Fibroblast of pulmonary artery (primary cell): ENCODE results near the gene ZDHHC12.

Source experiments
- DNase-seq: peaks from one replicate; pipeline ENCODE4 v3.0.0-alpha.2; 2010; ENCODE audit warnings: low read depth
- H3K4me3 ChIP-seq: replicated peaks from 2 replicates; pipeline ENCODE4 v1.5.1; 2011; ENCODE audit warnings: low read depth, mild to moderate bottlenecking, control low read depth, low read length, moderate library complexity
- TF ChIP-seq, protein P1 (sequence below): IDR thresholded peaks from 2 replicates; pipeline ENCODE4 v1.5.1; 2011; ENCODE audit warnings: mild to moderate bottlenecking, control low read depth, low read length, inconsistent platforms; ENCODE audit errors: missing control alignments

Gene ZDHHC12

DNA sequence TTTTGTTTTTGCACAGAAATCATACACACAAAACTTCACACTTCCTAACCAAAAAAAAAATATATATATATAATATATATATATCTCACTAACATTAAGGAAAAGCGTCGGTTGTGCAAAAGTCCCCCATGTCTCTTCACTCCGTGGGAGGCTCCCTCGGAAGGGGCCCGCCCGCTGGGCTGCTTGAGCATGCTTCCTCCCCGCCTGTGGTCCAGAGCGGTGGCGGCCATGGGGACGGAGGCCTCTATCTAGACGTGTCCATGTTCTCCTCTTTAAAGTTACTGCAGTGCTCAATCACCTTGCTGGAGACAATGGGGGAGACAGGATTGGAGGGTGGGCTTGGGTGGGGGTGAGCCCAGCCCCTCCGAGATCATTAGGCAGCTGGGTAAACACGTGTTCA is 7.2 kb upstream of the ZDHHC12 start:
- TF ChIP-seq, protein P1, sequence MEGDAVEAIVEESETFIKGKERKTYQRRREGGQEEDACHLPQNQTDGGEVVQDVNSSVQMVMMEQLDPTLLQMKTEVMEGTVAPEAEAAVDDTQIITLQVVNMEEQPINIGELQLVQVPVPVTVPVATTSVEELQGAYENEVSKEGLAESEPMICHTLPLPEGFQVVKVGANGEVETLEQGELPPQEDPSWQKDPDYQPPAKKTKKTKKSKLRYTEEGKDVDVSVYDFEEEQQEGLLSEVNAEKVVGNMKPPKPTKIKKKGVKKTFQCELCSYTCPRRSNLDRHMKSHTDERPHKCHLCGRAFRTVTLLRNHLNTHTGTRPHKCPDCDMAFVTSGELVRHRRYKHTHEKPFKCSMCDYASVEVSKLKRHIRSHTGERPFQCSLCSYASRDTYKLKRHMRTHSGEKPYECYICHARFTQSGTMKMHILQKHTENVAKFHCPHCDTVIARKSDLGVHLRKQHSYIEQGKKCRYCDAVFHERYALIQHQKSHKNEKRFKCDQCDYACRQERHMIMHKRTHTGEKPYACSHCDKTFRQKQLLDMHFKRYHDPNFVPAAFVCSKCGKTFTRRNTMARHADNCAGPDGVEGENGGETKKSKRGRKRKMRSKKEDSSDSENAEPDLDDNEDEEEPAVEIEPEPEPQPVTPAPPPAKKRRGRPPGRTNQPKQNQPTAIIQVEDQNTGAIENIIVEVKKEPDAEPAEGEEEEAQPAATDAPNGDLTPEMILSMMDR, result no peak
- DNase-seq, result no peak
- no peak overlapping the region for H3K4me3 ChIP-seq

DNA sequence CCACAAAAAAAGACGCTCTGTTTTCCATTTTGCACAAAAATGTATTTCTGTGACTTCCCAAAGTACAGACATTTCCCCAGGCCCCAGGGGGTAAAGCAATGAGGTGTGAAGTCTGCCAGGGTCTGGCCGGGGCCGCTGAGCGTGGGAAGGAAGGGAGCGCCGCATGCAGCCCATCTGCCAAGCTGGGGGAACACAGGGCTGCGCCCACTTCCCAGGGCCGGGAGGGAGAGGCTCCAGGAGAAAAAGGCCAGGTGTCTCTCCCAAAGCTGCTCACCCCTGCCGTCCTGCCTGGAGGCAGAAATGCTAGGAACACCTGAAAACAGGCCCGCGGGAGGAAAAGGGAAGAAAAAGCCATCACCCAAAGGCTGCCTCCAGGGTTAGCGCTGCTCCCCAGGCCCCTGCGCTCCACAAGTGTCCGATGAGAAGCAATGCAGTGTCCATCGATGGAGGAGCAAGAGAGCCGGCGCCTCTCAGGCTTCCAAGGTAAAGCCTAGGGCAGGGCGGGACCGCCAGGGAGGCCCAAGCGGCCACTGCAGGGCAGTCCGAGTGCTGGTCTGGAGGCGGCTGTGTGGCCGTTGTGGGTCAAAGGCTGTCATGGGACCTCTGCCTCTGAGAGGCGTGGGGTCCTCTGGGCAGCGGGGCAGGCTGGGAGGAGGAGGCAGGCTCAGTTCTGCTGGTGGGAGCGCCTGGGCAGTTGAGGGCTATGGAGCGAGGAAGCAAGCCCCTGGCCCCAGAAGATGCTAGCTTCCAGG is 6.0 kb upstream of the ZDHHC12 start:
- DNase-seq, result no peak
- TF ChIP-seq, protein P1, result no peak
- H3K4me3 ChIP-seq, result no peak overlapping the region

DNA sequence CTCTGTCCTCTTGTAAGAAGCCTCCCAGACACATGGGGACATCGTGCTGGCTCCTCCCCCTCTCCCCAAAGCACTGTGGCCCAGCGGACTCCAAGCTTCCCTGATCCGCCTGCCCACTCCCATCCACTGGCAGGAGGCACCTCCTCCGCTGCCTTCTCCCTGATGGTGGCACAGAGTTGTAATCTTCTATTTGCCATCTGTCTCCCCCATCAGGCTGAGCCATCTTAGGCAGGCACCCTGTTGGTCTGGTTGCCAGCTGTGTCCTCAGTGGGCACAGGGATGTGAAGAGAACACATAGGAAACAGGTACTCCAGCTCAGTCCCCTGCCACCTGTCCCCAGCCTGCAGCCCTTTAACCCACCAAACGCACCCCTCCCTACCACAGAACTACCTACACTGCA is 5.4 kb upstream of the ZDHHC12 start:
- H3K4me3 ChIP-seq, result no peak overlapping the region
- TF ChIP-seq, protein P1, result no peak
- DNase-seq, result no peak

DNA sequence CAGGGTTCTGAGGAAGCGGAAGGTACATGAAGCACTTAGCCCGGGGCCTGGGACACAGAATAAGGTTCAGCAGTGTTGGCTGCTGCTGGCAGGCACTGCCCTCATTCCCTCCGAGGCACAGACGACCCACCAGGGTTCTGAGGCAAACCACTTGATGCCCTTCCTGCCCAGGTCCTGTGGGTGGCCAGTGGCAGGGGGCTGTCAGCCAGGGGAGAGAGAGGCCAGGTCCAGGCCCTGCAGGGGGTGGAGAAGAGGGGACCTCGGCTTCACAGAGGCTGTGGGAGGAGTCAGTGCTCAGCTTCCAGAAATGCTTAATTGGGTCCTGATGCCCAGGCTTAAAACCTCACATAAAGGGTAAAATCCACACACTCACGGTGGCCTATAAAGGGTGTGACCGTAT is 4.4 kb upstream of the ZDHHC12 start:
- no peak for DNase-seq
- TF ChIP-seq, protein P1, result no peak
- H3K4me3 ChIP-seq, result no peak overlapping the region

DNA sequence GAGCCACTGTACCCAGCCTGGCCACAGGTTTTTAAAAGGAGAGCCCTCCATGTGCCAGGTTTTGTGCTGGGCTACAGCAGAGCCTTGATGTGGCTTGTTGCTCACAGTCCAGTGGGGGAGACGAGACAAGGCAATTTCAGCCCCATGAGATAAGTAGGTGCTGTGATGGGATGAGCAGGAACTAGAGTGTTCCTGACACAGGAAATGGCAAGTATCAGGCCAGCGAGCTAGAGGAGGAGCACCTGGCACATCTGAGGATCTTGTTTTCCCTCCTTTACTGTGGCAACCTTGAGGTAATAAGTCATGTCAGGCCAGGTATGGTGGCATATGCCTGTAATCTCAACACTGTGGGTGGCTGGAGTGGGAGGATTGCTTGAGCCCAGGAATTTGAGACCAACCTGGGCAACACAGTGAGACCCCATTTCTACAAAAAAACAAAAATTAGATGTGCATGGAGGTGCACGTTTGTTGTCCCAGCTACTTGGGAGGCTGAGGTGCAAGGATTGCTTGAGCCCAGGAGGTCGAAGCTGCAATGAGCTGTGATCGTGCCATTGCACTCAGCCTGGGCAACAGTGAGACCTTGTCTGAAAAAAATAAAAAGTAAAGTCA is 3.8 kb upstream of the ZDHHC12 start:
- no peak for DNase-seq
- TF ChIP-seq, protein P1, result no peak
- H3K4me3 ChIP-seq, result no peak overlapping the region

DNA sequence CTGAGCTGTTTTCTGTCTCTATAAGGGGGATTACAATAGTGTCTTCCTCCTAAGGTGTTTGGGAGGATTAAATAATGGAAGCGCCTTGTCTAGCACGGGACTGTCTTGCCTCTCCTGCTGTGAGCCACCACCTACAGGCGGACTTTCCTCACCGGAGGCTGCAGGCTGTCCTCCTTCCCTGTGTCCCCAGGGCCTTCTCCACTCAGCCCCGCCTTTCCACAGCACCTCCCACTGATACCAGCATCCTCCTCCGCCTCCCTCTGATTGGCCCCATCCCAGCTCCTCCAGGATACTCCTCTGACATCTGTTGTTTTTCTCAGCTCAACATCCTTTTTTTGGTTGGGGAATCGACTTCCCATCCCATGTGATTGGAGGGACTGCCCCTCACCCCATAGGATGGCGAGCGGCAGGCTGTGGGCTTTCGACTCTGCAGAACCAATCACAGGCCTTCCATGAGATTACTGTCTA is 851 bp upstream of the ZDHHC12 start:
- TF ChIP-seq, protein P1, result no peak
- H3K4me3 ChIP-seq, result peak overlapping the region; percentile 72
- peak; percentile 89 for DNase-seq

DNA sequence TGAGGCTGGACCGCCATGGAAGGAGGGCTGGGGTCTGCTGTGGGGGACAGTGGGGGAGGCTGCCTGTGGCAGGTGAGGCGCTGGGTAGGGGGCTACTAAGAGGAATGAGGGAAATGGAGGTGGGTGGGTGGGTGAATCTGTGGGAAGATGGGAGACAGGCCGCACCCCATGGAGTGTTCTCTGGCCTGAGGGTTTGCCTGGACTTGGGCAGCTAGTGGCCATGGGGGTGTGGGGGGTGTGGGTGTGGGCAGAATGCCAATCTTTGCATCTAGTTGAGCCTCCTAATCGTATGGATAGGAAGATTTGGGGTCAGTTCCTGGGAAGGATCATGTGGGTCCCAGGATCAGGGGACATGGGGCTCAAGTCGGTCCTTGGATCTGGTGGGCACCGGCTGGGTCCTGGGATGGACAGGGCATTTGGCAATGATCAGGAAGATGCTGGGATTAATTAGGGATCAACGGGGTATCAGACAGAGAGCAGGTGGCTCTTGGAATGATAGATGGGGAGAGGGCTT is 518 bp downstream of the ZDHHC12 start:
- no peak for DNase-seq
- TF ChIP-seq, protein P1, result no peak
- H3K4me3 ChIP-seq, result peak overlapping the region; percentile 72
